BJ (cell line): ENCODE results near the gene DGLUCY. TPM values are rescaled to one million over a fixed set of nuclear protein-coding genes. Genes with fewer than 3 reads are reported as not detected.

ENCODE experiments used
- CTCF ChIA-PET: fragments of 350-600 bp; formaldehyde crosslinking; extraction: SDS; loops from one replicate; lab custom pipeline; 2021; ENCODE audit warnings: antibody characterized with exemption, inconsistent platforms; lab: Yijun Ruan, JAX
- POLR2A ChIA-PET: fragments of 300-600 bp; sonication (Branson Sonifier 250); formaldehyde crosslinking; extraction: SDS; loops from one replicate; lab custom pipeline; 2021; ENCODE audit warnings: antibody characterized with exemption; lab: Charles Lee
- DNase-seq: peaks from one replicate; pipeline ENCODE4 v3.0.0-alpha.2; 2011; ENCODE audit warnings: low read depth
- H3K27me3 ChIP-seq: 2 replicates; pipeline ENCODE4 v1.6.0; 2011; ENCODE audit warnings: low read length; ENCODE audit not compliant: control insufficient read depth, insufficient read depth
- H3K36me3 ChIP-seq: 2 replicates; pipeline ENCODE4 v1.5.1; 2011; ENCODE audit warnings: low read length; ENCODE audit not compliant: control insufficient read depth, insufficient read depth
- H3K4me3 ChIP-seq: 2 replicates; pipeline ENCODE4 v1.5.1; 2011; ENCODE audit warnings: low read depth, mild to moderate bottlenecking, control low read depth, low read length
- CTCF ChIP-seq: IDR thresholded peaks from 2 replicates; pipeline ENCODE4 v1.5.1; 2011; ENCODE audit warnings: low read depth, mild to moderate bottlenecking, control low read depth, inconsistent platforms, low read length, moderate library complexity; ENCODE audit not compliant: insufficient read depth
- polyA plus RNA-seq: library from polyadenylated mRNA; depleted of rRNA; stranded (reverse); fragments of >200 nt; gene quantifications from 2 replicates; pipeline ENCODE4 v1.2.3, GENCODE V29; 2011

DGLUCY gene
- polyA plus RNA-seq, 1 experiment, result 18.9 TPM

- no peak overlapping the region for H3K4me3 ChIP-seq
Measured at GRCh38 chr14:91232052-91232451, 118.2 kb downstream of the DGLUCY start.

GRCh38 chr14:91232603-91233002, 118.7 kb downstream of the DGLUCY start:
- H3K36me3 ChIP-seq, result no peaks in the 10 kb centered on the region
- no peak for TF ChIP-seq CTCF
- no peak for DNase-seq
- CTCF ChIA-PET, result no interaction called here
- H3K4me3 ChIP-seq, result no peak overlapping the region
- H3K27me3 ChIP-seq, result no peaks in the 10 kb centered on the region
- POLR2A ChIA-PET, result no interaction called here

More at GRCh38 chr14:91232052-91232451, 118.2 kb downstream of the DGLUCY start:
- Histone ChIP-seq H3K36me3 (no peaks in the 10 kb centered on the region), H3K27me3 (no peaks in the 10 kb centered on the region)
- CTCF ChIA-PET, result no interaction called here
- POLR2A ChIA-PET, result no interaction called here
- no peak for TF ChIP-seq CTCF
- no peak for DNase-seq

GRCh38 chr14:91233936-91234790, 120.3 kb downstream of the DGLUCY start:
- ChIA-PET POLR2A (no interaction called here), CTCF (no interaction called here)
- H3K27me3 ChIP-seq, result no peaks in the 10 kb centered on the region
- H3K4me3 ChIP-seq, result no peak overlapping the region
- no peak for DNase-seq
- no peaks in the 10 kb centered on the region for H3K36me3 ChIP-seq
- TF ChIP-seq CTCF, result no peak

- H3K36me3 ChIP-seq, result no peaks in the 10 kb centered on the region
- no peak for TF ChIP-seq CTCF
- H3K27me3 ChIP-seq, result no peaks in the 10 kb centered on the region
- H3K4me3 ChIP-seq, result no peak overlapping the region
- ChIA-PET CTCF (interaction anchor here (1.0 kb wide), 1 partner anchor 9 kb away, joined by 4 read pairs; no protein-coding TSS in a partner anchor), POLR2A (no interaction called here)
- no peak for DNase-seq
Measured at GRCh38 chr14:91234791-91235114, 120.9 kb downstream of the DGLUCY start.

- ChIA-PET POLR2A (no interaction called here), CTCF (interaction anchor here (1.0 kb wide), 1 partner anchor 10 kb away, joined by 4 read pairs; no protein-coding TSS in a partner anchor)
- Histone ChIP-seq H3K4me3 (no peak overlapping the region), H3K27me3 (no peaks in the 10 kb centered on the region), H3K36me3 (no peaks in the 10 kb centered on the region)
- no peak for DNase-seq
- TF ChIP-seq CTCF, result no peak
Measured at GRCh38 chr14:91235841-91236240, 122.0 kb downstream of the DGLUCY start.
